ENCODE data around the gene PRKAR2B.

DNA sequence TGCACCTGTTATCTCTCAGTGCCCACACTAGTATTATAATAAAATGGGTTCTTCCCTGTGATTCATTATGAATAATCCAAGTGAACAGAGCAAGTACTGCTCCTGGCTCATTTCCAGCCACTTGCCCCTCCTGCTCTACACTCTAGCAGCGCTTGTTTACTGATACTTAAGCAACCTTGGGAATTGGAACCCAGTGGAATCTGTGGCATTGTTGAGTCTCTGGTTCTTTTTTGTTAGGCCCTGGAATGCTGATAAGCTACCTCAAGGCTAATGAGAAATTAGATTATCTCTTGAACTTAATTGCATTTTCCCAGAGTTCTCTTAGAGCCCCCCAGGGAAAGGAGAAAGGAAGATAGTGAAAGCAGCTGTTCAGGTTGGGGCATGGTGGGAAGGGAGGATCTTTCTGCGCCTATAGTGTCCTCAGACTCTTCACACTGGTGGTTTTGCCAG lies 34.0 kb downstream of the PRKAR2B start:
- TF ChIP-seq CEBPB (IDR thresholded peaks at IDR 0.05; ENCODE audit: low read depth, low read length) (no peak), POLR2A (IDR thresholded peaks at IDR 0.05; ENCODE audit: low read depth, low read length) (no peak), SMC3 (IDR thresholded peaks at IDR 0.05; ENCODE audit: low read depth, low read length) (no peak), RFX5 (IDR thresholded peaks at IDR 0.05; ENCODE audit: low read depth, low read length) (no peak), RAD21 (IDR thresholded peaks at IDR 0.05; ENCODE audit: low read length) (no peak), MXI1 (IDR thresholded peaks at IDR 0.05; ENCODE audit: borderline replicate concordance, low read depth, low read length) (no peak), RCOR1 (IDR thresholded peaks at IDR 0.05; ENCODE audit: insufficient replicate concordance, low read length) (no peak), CHD1 (IDR thresholded peaks at IDR 0.05; ENCODE audit: low read depth, low read length) (no peak), FOS (IDR thresholded peaks at IDR 0.05; ENCODE audit: low read depth, low read length) (no peak), MAFK (IDR thresholded peaks at IDR 0.05; ENCODE audit: low read depth, low read length) (no peak), MAZ (IDR thresholded peaks at IDR 0.05; ENCODE audit: borderline replicate concordance, low read depth, low read length) (no peak)
- TF ChIP-seq, protein P1, sequence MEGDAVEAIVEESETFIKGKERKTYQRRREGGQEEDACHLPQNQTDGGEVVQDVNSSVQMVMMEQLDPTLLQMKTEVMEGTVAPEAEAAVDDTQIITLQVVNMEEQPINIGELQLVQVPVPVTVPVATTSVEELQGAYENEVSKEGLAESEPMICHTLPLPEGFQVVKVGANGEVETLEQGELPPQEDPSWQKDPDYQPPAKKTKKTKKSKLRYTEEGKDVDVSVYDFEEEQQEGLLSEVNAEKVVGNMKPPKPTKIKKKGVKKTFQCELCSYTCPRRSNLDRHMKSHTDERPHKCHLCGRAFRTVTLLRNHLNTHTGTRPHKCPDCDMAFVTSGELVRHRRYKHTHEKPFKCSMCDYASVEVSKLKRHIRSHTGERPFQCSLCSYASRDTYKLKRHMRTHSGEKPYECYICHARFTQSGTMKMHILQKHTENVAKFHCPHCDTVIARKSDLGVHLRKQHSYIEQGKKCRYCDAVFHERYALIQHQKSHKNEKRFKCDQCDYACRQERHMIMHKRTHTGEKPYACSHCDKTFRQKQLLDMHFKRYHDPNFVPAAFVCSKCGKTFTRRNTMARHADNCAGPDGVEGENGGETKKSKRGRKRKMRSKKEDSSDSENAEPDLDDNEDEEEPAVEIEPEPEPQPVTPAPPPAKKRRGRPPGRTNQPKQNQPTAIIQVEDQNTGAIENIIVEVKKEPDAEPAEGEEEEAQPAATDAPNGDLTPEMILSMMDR (conservative IDR thresholded peaks at IDR 0.05; ENCODE audit: low read depth, low read length), result no peak
- TF ChIP-seq, protein P2, sequence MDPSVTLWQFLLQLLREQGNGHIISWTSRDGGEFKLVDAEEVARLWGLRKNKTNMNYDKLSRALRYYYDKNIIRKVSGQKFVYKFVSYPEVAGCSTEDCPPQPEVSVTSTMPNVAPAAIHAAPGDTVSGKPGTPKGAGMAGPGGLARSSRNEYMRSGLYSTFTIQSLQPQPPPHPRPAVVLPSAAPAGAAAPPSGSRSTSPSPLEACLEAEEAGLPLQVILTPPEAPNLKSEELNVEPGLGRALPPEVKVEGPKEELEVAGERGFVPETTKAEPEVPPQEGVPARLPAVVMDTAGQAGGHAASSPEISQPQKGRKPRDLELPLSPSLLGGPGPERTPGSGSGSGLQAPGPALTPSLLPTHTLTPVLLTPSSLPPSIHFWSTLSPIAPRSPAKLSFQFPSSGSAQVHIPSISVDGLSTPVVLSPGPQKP (IDR thresholded peaks at IDR 0.05; ENCODE audit: borderline replicate concordance, low read depth, low read length), result no peak
- TF ChIP-seq, protein P3, sequence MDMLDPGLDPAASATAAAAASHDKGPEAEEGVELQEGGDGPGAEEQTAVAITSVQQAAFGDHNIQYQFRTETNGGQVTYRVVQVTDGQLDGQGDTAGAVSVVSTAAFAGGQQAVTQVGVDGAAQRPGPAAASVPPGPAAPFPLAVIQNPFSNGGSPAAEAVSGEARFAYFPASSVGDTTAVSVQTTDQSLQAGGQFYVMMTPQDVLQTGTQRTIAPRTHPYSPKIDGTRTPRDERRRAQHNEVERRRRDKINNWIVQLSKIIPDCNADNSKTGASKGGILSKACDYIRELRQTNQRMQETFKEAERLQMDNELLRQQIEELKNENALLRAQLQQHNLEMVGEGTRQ (IDR thresholded peaks at IDR 0.05; ENCODE audit: low read depth, low read length), result no peak

Measured in IMR-90 (cell line).